GM18951 (cell line): ENCODE measurements around the gene ATN1.

Experiments
- POLR2A ChIP-seq: IDR thresholded peaks from 4 replicates; pipeline ENCODE4 v1.6.1; 2011; ENCODE audit warnings: mild to moderate bottlenecking; ENCODE audit not compliant: insufficient read length, insufficient read depth; ENCODE audit errors: extremely low read depth
- in situ Hi-C: fragments of 300-500 bp; cut with MboI; formaldehyde crosslinking; loops from one replicate; pipeline ENCODE4 v1.12.0; 2022; ENCODE audit warnings: low sequenced_read_pairs, mixed read lengths, inconsistent platforms; ENCODE audit not compliant: unreplicated experiment

ATN1 gene

GRCh38 chr12:6925540-6926279, 2.0 kb upstream of the ATN1 start:
- no peak for TF ChIP-seq POLR2A
- in situ Hi-C loops, result no loop called here

GRCh38 chr12:6928022-6928702, 403 bp downstream of the ATN1 start:
- in situ Hi-C loops, result no loop called here
- TF ChIP-seq POLR2A, result no peak

- in situ Hi-C loops, result no loop called here
- TF ChIP-seq POLR2A, result no peak
Measured at GRCh38 chr12:6928703-6929407, 1.1 kb downstream of the ATN1 start.

GRCh38 chr12:6929466-6930452, 2.0 kb downstream of the ATN1 start:
- no peak for TF ChIP-seq POLR2A
- in situ Hi-C loops, result no loop called here

GRCh38 chr12:6932766-6933165, 5.0 kb downstream of the ATN1 start:
- in situ Hi-C loops, result no loop called here
- no peak for TF ChIP-seq POLR2A

- TF ChIP-seq POLR2A, result no peak
- in situ Hi-C loops, result no loop called here
Measured at GRCh38 chr12:6934110-6934509, 6.4 kb downstream of the ATN1 start.

GRCh38 chr12:6935371-6936193, 7.8 kb downstream of the ATN1 start:
- TF ChIP-seq POLR2A, result no peak
- in situ Hi-C loops, result no loop called here

- in situ Hi-C loops, result no loop called here
Measured at GRCh38 chr12:6936194-6936635, 8.5 kb downstream of the ATN1 start.

GRCh38 chr12:6936636-6937480, 9.1 kb downstream of the ATN1 start:
- in situ Hi-C loops, result no loop called here
- no peak for TF ChIP-seq POLR2A

More at GRCh38 chr12:6936194-6936635, 8.5 kb downstream of the ATN1 start:
- no peak for TF ChIP-seq POLR2A

GRCh38 chr12:6937481-6938352, 10.0 kb downstream of the ATN1 start:
- in situ Hi-C loops, result no loop called here
- peak; percentile 88 for TF ChIP-seq POLR2A
